ENCODE results near the gene NLN.
"Not testable (repeated sequence)": the region's sequence is repeated elsewhere in the genome, so short reads cannot be mapped to it uniquely, and the experiment has no call there.

NLN gene

DNA sequence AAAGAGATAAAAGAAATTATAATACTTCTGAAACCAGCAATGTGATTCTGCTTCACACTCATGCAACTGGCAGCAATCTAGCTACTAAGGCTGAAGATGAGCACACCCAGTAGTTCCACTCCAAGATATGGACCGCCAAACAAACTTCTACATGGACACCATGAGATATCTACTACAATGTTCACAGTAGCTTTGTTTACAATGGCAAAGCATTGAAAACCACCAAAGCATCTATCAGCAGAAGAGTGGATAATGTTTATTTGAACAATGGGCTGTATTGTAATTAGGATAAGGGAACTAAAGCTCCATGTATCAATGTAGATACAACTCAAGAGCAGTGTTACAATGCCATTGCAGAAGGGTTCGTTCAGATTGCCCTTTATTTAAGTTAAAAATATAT is 113.2 kb downstream of the NLN start:
- DNase-seq, result no peak

DNA sequence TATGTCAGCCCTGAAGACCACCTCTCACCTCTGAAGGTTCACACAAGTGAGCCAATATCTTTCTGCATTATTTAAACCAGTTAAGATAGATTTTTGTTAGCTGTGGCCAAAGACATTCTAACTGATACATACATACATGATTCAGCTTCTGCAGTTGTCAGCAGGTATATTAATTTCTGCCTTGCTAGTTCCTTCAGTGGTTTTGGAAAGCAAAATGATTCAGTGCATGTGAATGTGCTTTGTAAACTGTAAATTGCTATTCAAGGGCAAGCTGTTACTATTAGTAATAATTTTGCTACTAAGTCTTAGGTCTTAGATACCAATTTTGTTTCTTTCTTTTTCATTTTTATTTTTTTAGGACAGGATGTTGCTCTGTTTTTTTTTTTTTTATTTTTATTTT is 115.1 kb downstream of the NLN start:
- no peak for DNase-seq

DNA sequence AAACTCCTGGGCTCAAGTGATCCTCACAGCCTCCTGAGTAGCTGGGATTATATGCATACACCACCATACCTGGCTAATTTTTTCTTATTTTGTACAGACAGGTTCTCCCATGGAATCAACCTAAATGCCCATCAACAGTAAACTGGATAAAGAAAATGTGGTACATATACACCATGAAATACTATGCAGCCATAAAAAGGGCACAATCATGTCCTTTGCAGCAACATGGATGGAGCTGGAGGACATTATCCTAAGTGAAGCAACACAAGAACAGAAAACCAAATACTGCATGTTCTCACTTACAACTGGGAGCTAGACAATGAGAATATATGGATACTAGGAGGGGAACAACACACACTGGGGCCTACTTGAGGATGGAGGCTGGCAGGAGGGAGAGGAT is 117.2 kb downstream of the NLN start:
- DNase-seq, result not testable (repeated sequence)

- DNase-seq, result no peak
Observed at GRCh38 chr5:65840071-65840470, 118.1 kb downstream of the NLN start.

- not testable (repeated sequence) for DNase-seq
Observed at GRCh38 chr5:65844763-65845162, 122.8 kb downstream of the NLN start.

GRCh38 chr5:65846101-65846500 is 124.1 kb downstream of the NLN start:
- DNase-seq, result no peak

- not testable (repeated sequence) for DNase-seq
Observed at GRCh38 chr5:65847019-65847418, 125.0 kb downstream of the NLN start.

DNA sequence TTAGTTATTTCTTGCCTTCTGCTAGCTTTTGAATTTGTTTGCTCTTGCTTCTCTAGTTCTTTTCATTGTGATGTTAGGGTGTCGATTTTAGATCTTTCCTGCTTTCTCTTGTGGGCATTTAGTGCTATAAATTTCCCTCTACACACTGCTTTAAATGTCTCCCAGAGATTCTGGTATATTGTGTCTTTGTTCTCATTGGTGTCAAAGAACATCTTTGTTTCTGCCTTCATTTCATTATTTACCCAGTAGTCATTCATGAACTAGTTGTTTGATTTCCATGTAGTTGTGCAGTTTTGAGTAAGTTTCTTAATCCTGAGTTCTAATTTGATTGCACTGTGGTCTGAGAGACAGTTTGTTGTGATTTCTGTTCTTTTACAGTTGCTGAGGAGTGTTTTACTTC is 127.9 kb downstream of the NLN start:
- not testable (repeated sequence) for DNase-seq

- no peak for DNase-seq
Observed at GRCh38 chr5:65854925-65855324, 132.9 kb downstream of the NLN start.

DNA sequence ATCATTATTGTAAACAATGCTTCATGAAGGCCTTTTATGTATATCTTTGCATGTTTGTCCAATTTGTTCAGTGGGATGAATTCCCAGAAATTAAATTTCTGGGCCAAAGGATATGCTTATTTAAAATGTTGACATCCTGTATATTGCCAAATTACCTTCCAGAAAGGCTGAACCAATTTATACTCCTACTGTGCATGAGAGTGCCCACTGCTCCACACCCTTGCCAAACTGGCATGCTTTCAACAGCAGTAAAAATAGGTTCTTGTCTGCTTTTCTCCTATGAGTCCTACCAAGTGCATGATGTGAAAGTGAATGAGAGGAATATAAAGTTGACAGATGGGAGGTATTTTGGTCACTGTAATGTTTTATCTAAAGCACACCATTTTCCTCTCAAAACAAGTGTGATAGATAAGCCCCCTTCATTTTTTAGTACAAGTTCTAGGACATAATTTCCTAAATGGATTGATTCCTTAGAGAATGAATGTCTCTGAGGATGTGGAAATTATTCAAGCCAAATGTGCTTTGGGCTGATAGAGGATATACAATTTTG is 133.8 kb downstream of the NLN start:
- no peak for DNase-seq

DNA sequence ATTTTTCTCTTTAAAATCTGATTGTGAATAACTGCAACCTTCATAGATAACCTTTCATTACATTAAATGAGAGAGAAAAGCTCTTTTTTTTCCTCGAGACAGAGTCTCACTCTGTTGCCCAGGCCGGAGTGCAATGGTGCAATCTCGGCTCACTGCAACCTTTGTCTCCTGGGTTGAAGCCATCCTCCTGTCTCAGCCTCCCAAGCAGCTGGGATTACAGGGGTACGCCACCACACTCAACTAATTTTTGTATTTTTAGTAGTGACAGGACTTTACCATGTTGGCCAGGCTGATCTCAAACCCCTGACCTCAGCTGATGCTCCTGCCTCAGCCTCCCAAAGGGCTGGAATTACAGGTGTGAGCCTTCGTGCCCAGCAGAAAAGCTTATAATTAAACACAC is 134.5 kb downstream of the NLN start:
- no peak for DNase-seq

DNA sequence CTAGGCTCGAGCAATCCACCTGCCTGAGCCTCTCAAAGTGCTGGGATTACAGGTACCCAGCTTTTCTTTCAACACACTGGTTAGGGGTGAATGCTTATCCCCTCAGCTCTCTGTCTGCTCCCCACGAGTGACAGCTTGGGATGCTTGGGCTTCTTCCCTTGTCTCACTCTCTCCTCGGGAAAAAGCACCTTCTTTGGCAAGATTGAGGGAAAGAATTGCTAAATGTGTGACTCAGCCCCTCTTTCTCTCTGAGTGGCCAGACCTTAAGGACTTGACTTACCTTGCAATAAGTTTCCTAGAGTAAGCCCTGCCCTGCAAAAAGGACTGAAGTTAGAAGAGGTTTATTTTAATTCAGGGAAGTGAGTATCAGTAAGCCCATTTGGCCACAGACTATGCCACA is 136.3 kb downstream of the NLN start:
- DNase-seq, result no peak

DNA sequence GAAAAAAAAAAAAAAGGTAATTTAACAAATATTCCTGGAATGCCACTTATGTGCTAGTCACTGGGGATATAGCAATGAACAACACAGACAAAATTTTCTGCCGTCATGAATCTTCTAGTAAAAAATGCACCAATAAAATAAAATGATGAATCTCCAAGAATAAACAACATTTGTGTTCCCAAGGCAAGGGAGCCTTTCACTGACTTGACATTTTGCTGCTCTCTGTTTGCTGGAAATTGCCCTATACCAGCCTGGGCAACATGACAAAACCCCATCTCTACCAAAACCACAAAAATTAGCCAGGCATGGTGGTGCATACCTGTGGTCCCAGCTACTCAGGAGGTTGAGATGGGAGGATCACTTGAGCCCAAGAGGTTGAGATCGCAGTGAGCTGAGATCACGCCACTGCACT is 139.8 kb downstream of the NLN start:
- DNase-seq, result no peak

DNA sequence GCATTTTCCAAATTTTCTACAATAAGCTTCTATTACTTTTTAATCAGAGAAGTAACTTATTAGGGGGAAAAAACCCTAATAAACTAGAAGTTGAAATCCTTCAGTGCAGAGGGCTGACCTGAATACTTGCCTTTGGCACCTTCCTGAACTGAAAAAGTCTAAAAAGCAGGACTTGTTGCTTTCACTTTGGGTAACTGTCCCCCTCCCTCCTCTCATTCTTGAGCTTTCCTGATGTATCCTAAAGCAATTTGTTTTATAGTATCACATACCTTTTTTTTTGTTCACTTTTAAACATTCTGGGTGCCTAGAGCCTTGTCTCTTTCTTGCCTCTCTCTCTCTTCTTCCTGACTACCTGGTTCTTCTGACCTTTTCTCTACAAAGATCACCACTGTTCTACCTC is 140.4 kb downstream of the NLN start:
- no peak for DNase-seq

DNA sequence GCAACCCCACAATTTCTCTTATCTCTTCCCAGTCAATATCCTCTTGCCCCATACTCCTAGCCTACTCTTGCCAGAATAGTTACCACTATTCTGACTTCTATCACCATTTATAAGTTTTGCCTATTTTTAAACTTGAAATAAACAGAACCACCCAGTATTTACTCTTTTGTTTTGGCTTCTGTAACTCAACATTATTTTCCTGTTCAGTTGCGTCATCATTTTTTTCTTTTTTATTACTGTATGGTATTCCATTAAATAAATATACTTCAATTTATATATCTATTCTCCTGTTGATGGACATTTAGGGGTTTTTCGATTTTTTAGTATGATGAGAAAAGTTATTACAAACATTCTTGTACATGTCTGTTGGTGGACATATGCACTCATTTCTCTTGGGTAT is 141.7 kb downstream of the NLN start:
- no peak for DNase-seq

GRCh38 chr5:65866837-65867521 is 145.0 kb downstream of the NLN start:
- DNase-seq, result no peak

- DNase-seq, result no peak
Observed at GRCh38 chr5:65867542-65868195, 145.7 kb downstream of the NLN start.

- DNase-seq, result no peak
Observed at GRCh38 chr5:65868509-65868908, 146.5 kb downstream of the NLN start.

GRCh38 chr5:65871182-65871581 is 149.2 kb downstream of the NLN start:
- DNase-seq, result no peak

DNA sequence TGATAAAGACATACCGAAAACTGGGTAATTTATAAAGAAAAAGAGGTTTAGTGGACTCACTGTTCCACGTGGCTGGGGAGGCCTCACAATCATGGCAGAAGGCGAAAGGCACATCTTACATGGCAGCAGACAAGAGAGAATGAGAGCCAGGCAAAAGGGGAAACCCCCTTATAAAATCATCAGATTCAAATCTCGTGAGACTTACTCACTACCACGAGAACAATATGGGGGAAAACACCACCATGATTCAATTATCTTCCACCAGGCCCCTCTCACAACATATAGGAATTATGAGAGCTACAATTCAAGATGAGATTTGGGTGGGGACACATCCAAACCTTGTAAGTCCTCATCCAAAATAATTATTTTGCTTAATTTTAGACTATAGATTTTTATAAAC is 149.8 kb downstream of the NLN start:
- not testable (repeated sequence) for DNase-seq

DNA sequence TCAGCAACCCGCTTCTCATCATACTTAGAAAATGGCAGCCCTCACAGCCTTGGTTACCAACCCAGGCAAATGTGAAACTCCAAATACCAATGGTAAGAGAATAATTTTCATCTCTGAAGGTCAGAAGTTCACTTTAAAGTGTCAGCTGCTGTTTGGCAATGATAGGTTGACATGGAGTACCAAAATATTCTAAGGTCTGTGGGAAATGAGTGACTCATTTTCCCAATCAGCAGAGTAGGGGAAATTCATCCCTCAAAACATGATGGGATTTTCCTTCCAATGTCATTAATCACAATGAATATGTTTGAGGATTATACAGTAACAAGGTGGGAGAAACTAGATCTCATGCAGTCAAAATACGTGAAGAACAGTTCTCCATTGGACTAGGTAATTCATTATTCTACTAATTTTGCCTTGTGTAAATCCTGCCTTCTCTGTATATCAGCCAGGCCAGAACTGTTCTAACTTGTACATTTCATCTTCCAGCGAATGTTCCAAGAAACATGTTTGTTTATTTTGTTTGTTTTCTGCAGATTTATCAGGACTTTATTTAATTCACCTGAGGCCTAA is 151.3 kb downstream of the NLN start:
- no peak for DNase-seq

GRCh38 chr5:65874241-65874640 is 152.2 kb downstream of the NLN start:
- DNase-seq, result no peak

DNA sequence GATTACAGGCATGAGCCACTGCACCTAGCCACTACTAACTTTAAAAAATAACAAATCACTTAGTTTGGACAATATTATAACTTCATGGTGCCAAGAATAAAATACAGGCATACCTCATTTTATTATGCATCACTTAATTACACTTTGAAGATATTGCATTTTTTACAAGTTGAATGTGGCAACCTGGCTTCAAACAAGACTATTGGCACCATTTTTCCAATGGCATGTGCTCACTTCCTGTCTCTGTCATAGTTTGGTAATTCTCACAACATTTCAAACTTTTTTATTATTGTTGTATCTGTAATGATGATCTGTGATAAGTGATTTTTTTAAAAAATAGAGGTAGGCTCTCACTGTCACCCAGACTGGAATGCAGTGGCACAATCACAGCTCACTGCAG is 154.5 kb downstream of the NLN start:
- no peak for DNase-seq

DNA sequence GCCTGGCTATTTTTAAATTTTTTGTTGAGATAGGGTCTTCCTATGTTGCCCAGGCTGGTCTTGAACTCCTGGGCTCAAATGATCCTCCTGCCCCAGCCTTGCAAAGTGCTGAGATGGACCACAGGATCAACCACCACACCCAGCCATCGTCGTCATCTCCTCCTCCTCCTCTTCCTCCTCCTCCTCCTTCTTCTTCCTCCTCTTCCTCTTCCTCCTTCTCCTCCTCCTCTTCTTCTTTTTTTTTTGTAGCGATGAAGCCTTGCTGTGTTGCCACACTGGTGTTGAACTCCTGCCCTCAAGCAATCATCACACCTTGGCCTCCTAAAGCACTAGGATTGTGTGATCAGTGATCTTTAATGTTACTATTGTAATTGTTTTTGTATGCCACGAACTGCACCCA is 155.0 kb downstream of the NLN start:
- no peak for DNase-seq
